HEK293T (cell line): Measurements from ENCODE around the gene RDH13.

Experiments
- BHLHE40 ChIP-seq: fragments of 450-650 bp; IDR thresholded peaks from 2 replicates; pipeline ENCODE4 v1.6.1; 2016; ENCODE audit warnings: mild to moderate bottlenecking, moderate library complexity, borderline replicate concordance
- FOXK2 ChIP-seq: fragments of 450-650 bp; IDR thresholded peaks from 2 replicates; pipeline ENCODE4 v1.6.1; 2016; ENCODE audit warnings: mild to moderate bottlenecking
- LEF1 ChIP-seq: fragments of 450-650 bp; IDR thresholded peaks from 2 replicates; pipeline ENCODE4 v1.6.1; 2017; ENCODE audit warnings: mild to moderate bottlenecking, borderline replicate concordance
- SUZ12 ChIP-seq: fragments of 450-650 bp; IDR thresholded peaks from 2 replicates; pipeline ENCODE4 v1.6.1; 2016; ENCODE audit warnings: mild to moderate bottlenecking

GRCh38 chr19:55048446-55048845 is 14.5 kb downstream of the RDH13 start:
- TF ChIP-seq FOXK2, result no peak
- no peak for TF ChIP-seq LEF1
- no peak for TF ChIP-seq SUZ12
- no peak for TF ChIP-seq BHLHE40
